Coronary artery (tissue), 2 donors: ENCODE data around the gene BRINP3.
"Not testable (repeated sequence)": the region's sequence is repeated elsewhere in the genome, so short reads cannot be mapped to it uniquely, and the experiment has no call there.

Experiments
- DNase-seq: peaks from one replicate; pipeline ENCODE4 v3.0.0-alpha.2; 2017; ENCODE audit warnings: low spot score
- H3K27ac ChIP-seq, 2 donors: fragments of 200-600 bp; sonication (generic); one replicate each; pipeline ENCODE4 v1.5.1; 2016 to 2019
- H3K4me3 ChIP-seq: fragments of 200-600 bp; sonication (generic); 2 replicates; pipeline ENCODE4 v1.5.1; 2016; ENCODE audit warnings: mild to moderate bottlenecking, moderate library complexity
- CTCF ChIP-seq: fragments of 200-600 bp; sonication (generic); IDR thresholded peaks from one replicate; pipeline ENCODE4 v1.5.1; 2019; ENCODE audit warnings: antibody characterized with exemption

The BRINP3 gene

DNA sequence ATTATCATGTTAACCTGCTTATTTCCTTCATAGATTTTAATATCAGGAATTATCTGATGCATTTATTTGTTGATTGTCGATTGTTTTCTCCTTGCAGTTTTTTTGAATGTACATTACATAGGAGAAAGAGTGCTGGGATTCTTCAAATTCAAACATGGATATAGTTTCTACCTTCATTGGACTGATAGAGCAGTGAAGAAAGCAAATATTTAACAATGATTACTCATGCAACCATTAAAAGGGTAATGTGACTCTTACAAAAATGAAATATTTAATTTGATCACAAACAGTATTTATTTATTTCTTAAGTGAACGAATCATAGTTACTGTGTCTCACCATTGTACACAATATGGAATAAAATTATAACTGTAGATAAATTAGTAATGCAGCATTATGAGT is 350.9 kb downstream of the BRINP3 start:
- Histone ChIP-seq H3K4me3 (no peak overlapping the region), H3K27ac (no peak overlapping the region)
- DNase-seq, result no peak
- no peak for TF ChIP-seq CTCF

GRCh38 chr1:190124068-190124467 is 353.6 kb downstream of the BRINP3 start:
- TF ChIP-seq CTCF, result no peak
- H3K4me3 ChIP-seq, result no peak overlapping the region

DNA sequence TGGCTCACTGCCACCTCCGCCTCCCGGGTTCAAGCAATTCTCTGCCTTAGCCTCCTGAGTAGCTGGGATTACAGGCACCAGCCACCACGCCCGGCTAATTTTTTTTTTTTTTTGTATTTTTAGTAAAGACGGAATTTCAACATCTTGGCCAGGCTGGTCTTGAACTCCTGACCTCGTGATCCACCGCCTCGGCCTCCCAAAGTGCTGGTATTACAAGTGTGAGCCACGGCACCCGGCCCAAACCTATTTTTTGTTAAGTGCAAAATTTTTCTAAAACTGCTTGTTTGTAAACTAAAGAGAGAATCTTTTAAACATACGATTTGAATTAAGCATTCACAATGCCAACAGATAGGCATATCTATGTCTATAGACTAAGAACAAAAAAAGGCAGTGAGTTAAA is 357.1 kb downstream of the BRINP3 start:
- not testable (repeated sequence) for H3K27ac ChIP-seq, H3K4me3 ChIP-seq, DNase-seq

More at GRCh38 chr1:190124068-190124467, 353.6 kb downstream of the BRINP3 start:
- DNase-seq, result no peak
- H3K27ac ChIP-seq, result no peak overlapping the region

DNA sequence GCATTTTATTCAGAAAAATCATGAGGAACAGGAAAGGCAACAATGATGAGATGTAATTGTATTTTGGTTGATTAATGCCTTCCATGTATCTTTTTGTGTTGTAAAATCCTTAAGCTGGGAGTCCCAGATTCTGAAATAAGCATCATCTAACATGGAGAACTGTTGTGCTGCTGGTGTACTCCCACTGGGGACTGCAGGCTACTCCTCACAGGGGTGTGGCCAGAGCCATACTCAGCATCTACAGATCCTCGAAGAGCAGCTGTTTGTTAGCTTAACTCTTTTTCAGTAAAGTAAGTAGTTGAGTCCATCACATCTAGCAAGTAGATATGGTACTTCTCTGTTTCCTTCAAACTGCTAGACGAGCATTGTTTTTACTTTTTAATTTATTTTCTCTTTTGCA is 358.0 kb downstream of the BRINP3 start:
- DNase-seq, result no peak
- TF ChIP-seq CTCF, result no peak
- Histone ChIP-seq H3K27ac (no peak overlapping the region), H3K4me3 (no peak overlapping the region)

- no peak overlapping the region for H3K27ac ChIP-seq
- no peak overlapping the region for H3K4me3 ChIP-seq
- TF ChIP-seq CTCF, result no peak
These were observed 360.7 kb downstream of the BRINP3 start for GRCh38 chr1:190116921-190117320.

GRCh38 chr1:190104961-190105360 is 372.7 kb downstream of the BRINP3 start:
- DNase-seq, result no peak
- no peak for TF ChIP-seq CTCF
- H3K4me3 ChIP-seq, result no peak overlapping the region
- no peak overlapping the region for H3K27ac ChIP-seq

More at GRCh38 chr1:190116921-190117320, 360.7 kb downstream of the BRINP3 start:
- no peak for DNase-seq

- DNase-seq, result no peak
- no peak overlapping the region for H3K4me3 ChIP-seq
These were observed 374.8 kb downstream of the BRINP3 start for GRCh38 chr1:190102757-190103326.

More at GRCh38 chr1:190102757-190103326, 374.8 kb downstream of the BRINP3 start:
- no peak for TF ChIP-seq CTCF
- H3K27ac ChIP-seq, result no peak overlapping the region
